NCI-H1436 treated with DMSO at 0.1 percent for 48 hours (cell line): ENCODE measurements around the gene CACFD1.

ENCODE experiments used
- DNase-seq: peaks from one replicate; lab custom pipeline; 2025; lab: John Stamatoyannopoulos, UW

Gene CACFD1

GRCh38 chr9:133499892-133500270, 40.1 kb downstream of the CACFD1 start:
- no peak for DNase-seq

- DNase-seq, result no peak
These were observed 42.3 kb downstream of the CACFD1 start for GRCh38 chr9:133502112-133502511.

GRCh38 chr9:133505186-133505830, 45.5 kb downstream of the CACFD1 start:
- no peak for DNase-seq

- no peak for DNase-seq
These were observed 46.3 kb downstream of the CACFD1 start for GRCh38 chr9:133505901-133506652.

- DNase-seq, result no peak
These were observed 46.9 kb downstream of the CACFD1 start for GRCh38 chr9:133506653-133507038.

GRCh38 chr9:133507246-133507965, 47.6 kb downstream of the CACFD1 start:
- no peak for DNase-seq

- no peak for DNase-seq
These were observed 48.3 kb downstream of the CACFD1 start for GRCh38 chr9:133508046-133508445.

GRCh38 chr9:133509179-133510083, 49.7 kb downstream of the CACFD1 start:
- DNase-seq, result no peak

GRCh38 chr9:133510926-133511505, 51.2 kb downstream of the CACFD1 start:
- DNase-seq, result no peak

GRCh38 chr9:133511607-133512006, 51.8 kb downstream of the CACFD1 start:
- no peak for DNase-seq

GRCh38 chr9:133512253-133513213, 52.8 kb downstream of the CACFD1 start:
- DNase-seq, result no peak

GRCh38 chr9:133513214-133514100, 53.7 kb downstream of the CACFD1 start:
- DNase-seq, result no peak

- DNase-seq, result no peak
These were observed 54.9 kb downstream of the CACFD1 start for GRCh38 chr9:133514460-133515239.

- no peak for DNase-seq
These were observed 55.4 kb downstream of the CACFD1 start for GRCh38 chr9:133515240-133515610.

- no peak for DNase-seq
These were observed 56.0 kb downstream of the CACFD1 start for GRCh38 chr9:133515615-133516255.

- DNase-seq, result no peak
These were observed 56.6 kb downstream of the CACFD1 start for GRCh38 chr9:133516256-133516960.

- no peak for DNase-seq
These were observed 57.2 kb downstream of the CACFD1 start for GRCh38 chr9:133516961-133517350.

- no peak for DNase-seq
These were observed 57.9 kb downstream of the CACFD1 start for GRCh38 chr9:133517711-133518110.
